ENCODE data around the gene KNOP1.

KNOP1 gene

DNA sequence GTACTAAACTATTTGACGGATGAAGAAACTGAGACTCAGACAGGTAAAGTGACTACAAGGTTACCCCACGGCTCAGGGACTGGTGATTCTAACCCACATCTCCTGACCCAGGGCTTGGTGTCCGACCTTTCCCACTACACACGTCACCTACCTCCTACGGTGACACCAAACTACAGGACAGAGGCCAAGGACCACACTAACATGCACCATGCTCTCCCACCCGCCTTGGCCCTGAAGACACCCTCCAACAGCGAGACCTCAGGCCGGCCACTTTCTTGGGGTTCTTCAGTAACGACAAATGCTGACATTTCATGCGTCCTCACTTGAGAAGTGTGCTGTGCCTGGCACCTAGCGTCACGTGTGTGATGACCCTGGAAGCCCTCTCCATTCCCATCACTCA, 6.4 kb downstream of the KNOP1 start:
- Histone ChIP-seq H3K36me3 (ENCODE audit: insufficient read depth, low read length) (peaks cover 91% of the 10 kb centered on the region), H3K79me2 (ENCODE audit: insufficient read depth, low read length) (peaks cover 57% of the 10 kb centered on the region)

DNA sequence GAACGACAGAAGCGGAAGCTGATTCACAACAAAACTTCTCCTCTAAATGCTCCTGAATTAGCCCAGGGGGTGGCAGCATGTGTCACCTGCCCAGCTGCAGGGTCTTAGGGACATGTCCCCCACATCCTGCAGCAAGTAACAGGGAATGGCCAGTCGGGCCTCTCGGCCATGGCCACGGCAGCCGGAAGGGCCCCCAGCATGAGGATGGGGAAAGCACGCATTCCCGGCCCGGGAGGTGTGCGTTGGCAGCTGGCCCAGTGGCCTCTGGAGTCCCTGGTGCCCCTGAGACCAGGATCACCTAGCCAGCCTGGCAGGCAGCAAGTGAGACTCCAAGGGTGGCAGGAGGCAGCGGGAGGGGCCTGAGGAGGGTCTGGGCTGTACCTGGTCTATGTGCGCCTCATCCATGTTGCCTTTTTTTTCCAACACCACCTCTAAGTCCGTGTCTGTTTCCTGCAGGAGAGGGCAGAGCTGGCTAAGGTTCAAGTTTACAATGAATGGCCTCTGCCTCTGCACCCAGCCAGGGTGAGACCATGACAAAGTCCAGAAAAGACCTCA, 7.0 kb downstream of the KNOP1 start:
- no peaks in the 10 kb centered on the region for H3K27me3 ChIP-seq (ENCODE audit: insufficient read depth, low read length, poor library complexity)
- no peak for DNase-seq
- H4K20me1 ChIP-seq (ENCODE audit: insufficient read depth, low read length): peaks cover 80% of the 10 kb centered on the region
- no peak overlapping the region for H3K4me2 ChIP-seq (ENCODE audit: insufficient read depth, low read length)
- H3K4me3 ChIP-seq (ENCODE audit: low read depth in 1 of 2, low read length in 2 of 2): no peak overlapping the region
- ATAC-seq (ENCODE audit: insufficient read depth, low read depth): no peak
- H3K4me1 ChIP-seq (ENCODE audit: insufficient read depth, low read length): peaks cover 6% of the 10 kb centered on the region
- no peak overlapping the region for H3K9ac ChIP-seq (ENCODE audit: low read depth, low read length)
- no peak for TF ChIP-seq EZH2 (IDR thresholded peaks at IDR 0.05; ENCODE audit: borderline replicate concordance, low read depth, low read length, severe bottlenecking)
- TF ChIP-seq, protein P1, sequence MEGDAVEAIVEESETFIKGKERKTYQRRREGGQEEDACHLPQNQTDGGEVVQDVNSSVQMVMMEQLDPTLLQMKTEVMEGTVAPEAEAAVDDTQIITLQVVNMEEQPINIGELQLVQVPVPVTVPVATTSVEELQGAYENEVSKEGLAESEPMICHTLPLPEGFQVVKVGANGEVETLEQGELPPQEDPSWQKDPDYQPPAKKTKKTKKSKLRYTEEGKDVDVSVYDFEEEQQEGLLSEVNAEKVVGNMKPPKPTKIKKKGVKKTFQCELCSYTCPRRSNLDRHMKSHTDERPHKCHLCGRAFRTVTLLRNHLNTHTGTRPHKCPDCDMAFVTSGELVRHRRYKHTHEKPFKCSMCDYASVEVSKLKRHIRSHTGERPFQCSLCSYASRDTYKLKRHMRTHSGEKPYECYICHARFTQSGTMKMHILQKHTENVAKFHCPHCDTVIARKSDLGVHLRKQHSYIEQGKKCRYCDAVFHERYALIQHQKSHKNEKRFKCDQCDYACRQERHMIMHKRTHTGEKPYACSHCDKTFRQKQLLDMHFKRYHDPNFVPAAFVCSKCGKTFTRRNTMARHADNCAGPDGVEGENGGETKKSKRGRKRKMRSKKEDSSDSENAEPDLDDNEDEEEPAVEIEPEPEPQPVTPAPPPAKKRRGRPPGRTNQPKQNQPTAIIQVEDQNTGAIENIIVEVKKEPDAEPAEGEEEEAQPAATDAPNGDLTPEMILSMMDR (IDR thresholded peaks at IDR 0.05; ENCODE audit: borderline replicate concordance, extremely low read depth, low read length, poor library complexity, severe bottlenecking): no peak
- H2AFZ ChIP-seq (ENCODE audit: low read depth, low read length): no peak overlapping the region
- H3K27ac ChIP-seq (ENCODE audit: low read length): no peak overlapping the region
- H3K79me2 ChIP-seq (ENCODE audit: insufficient read depth, low read length): peaks cover 51% of the 10 kb centered on the region
- peaks cover 94% of the 10 kb centered on the region for H3K36me3 ChIP-seq (ENCODE audit: insufficient read depth, low read length)
- H3K9me3 ChIP-seq (ENCODE audit: insufficient read depth, low read length, severe bottlenecking): no peaks in the 10 kb centered on the region

More for the DNA sequence above, 6.4 kb downstream of the KNOP1 start:
- H2AFZ ChIP-seq (ENCODE audit: low read depth, low read length): no peak overlapping the region
- no peak overlapping the region for H3K9ac ChIP-seq (ENCODE audit: low read depth, low read length)
- no peaks in the 10 kb centered on the region for H3K9me3 ChIP-seq (ENCODE audit: insufficient read depth, low read length, severe bottlenecking)
- peaks cover 81% of the 10 kb centered on the region for H4K20me1 ChIP-seq (ENCODE audit: insufficient read depth, low read length)
- no peak for ATAC-seq (ENCODE audit: insufficient read depth, low read depth)
- no peak for DNase-seq
- no peaks in the 10 kb centered on the region for H3K27me3 ChIP-seq (ENCODE audit: insufficient read depth, low read length, poor library complexity)
- H3K4me1 ChIP-seq (ENCODE audit: insufficient read depth, low read length): peaks cover 12% of the 10 kb centered on the region
- H3K27ac ChIP-seq (ENCODE audit: low read length): no peak overlapping the region
- H3K4me2 ChIP-seq (ENCODE audit: insufficient read depth, low read length): no peak overlapping the region
- no peak overlapping the region for H3K4me3 ChIP-seq (ENCODE audit: low read depth in 1 of 2, low read length in 2 of 2)
- TF ChIP-seq, protein P1 (IDR thresholded peaks at IDR 0.05; ENCODE audit: borderline replicate concordance, extremely low read depth, low read length, poor library complexity, severe bottlenecking): no peak
- TF ChIP-seq EZH2 (IDR thresholded peaks at IDR 0.05; ENCODE audit: borderline replicate concordance, low read depth, low read length, severe bottlenecking): no peak

DNA sequence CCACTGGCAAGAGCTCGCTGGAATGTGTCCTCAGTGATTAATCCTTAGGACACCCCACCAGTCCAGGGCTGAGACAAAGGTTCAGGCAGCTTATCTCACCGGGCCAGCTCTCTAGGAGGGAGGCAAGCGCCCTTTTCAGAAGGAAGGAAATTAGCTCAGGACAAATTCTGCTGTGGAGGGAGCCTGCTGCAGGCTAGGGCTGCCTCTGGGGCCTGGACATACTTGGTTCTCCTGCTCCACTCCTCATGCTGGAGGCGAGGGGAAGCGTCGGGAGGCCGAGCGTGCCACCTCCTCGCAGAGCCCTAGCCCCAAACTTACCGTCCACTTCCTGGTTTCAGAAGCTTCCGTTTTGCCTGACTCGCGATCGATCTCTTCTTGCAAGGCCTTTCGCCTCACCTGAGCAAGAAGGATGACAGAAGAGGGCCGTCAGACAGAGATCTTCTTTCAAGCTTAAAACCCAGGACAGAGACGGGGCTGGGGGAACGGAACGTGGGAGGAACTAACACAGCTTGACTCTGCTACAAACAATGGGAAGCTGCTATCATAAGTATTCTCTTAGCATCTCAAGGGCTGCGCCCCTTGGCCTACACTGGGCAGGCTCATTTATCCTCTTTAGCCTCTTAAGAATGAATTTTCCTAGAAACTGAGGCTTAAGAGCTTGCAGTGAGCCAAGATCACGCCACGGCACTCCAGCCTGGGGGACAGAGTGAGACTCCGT, 7.7 kb downstream of the KNOP1 start:
- no peak overlapping the region for H3K4me3 ChIP-seq (ENCODE audit: low read depth in 1 of 2, low read length in 2 of 2)
- H2AFZ ChIP-seq (ENCODE audit: low read depth, low read length): no peak overlapping the region
- DNase-seq: no peak
- H3K4me1 ChIP-seq (ENCODE audit: insufficient read depth, low read length): no peaks in the 10 kb centered on the region
- H3K36me3 ChIP-seq (ENCODE audit: insufficient read depth, low read length): peaks cover 96% of the 10 kb centered on the region
- peaks cover 80% of the 10 kb centered on the region for H4K20me1 ChIP-seq (ENCODE audit: insufficient read depth, low read length)
- H3K27me3 ChIP-seq (ENCODE audit: insufficient read depth, low read length, poor library complexity): no peaks in the 10 kb centered on the region
- ATAC-seq (ENCODE audit: insufficient read depth, low read depth): no peak
- TF ChIP-seq EZH2 (IDR thresholded peaks at IDR 0.05; ENCODE audit: borderline replicate concordance, low read depth, low read length, severe bottlenecking): no peak
- TF ChIP-seq, protein P1 (IDR thresholded peaks at IDR 0.05; ENCODE audit: borderline replicate concordance, extremely low read depth, low read length, poor library complexity, severe bottlenecking): no peak
- H3K27ac ChIP-seq (ENCODE audit: low read length): no peak overlapping the region
- H3K9me3 ChIP-seq (ENCODE audit: insufficient read depth, low read length, severe bottlenecking): no peaks in the 10 kb centered on the region
- H3K4me2 ChIP-seq (ENCODE audit: insufficient read depth, low read length): no peak overlapping the region
- peaks cover 44% of the 10 kb centered on the region for H3K79me2 ChIP-seq (ENCODE audit: insufficient read depth, low read length)
- no peak overlapping the region for H3K9ac ChIP-seq (ENCODE audit: low read depth, low read length)

Measured in DND-41 (cell line).